GM18858 (cell line): Measurements from ENCODE around the gene PELI1.
"Not testable (repeated sequence)": the region's sequence is repeated elsewhere in the genome, so short reads cannot be mapped to it uniquely, and the experiment has no call there.

Experiments
- ATAC-seq: cut with Tn5 transposase; IDR thresholded peaks from one replicate; pipeline ENCODE4 v1.9.1; 2021; ENCODE audit not compliant: unreplicated experiment

The PELI1 gene

GRCh38 chr2:64124168-64124567 lies 20.1 kb downstream of the PELI1 start:
- no peak for ATAC-seq

- ATAC-seq, result no peak
Measured at GRCh38 chr2:64123740-64124139, 20.5 kb downstream of the PELI1 start.

GRCh38 chr2:64122358-64122757 lies 21.9 kb downstream of the PELI1 start:
- no peak for ATAC-seq

- ATAC-seq, result no peak
Measured at GRCh38 chr2:64120928-64121327, 23.3 kb downstream of the PELI1 start.

GRCh38 chr2:64120008-64120407 lies 24.2 kb downstream of the PELI1 start:
- ATAC-seq, result no peak

GRCh38 chr2:64119369-64119768 lies 24.9 kb downstream of the PELI1 start:
- ATAC-seq, result no peak

GRCh38 chr2:64115808-64116598 lies 28.2 kb downstream of the PELI1 start:
- ATAC-seq, result no peak

GRCh38 chr2:64114912-64115277 lies 29.3 kb downstream of the PELI1 start:
- ATAC-seq, result peak; percentile 13

- peak; percentile 59 for ATAC-seq
Measured at GRCh38 chr2:64114063-64114911, 29.9 kb downstream of the PELI1 start.

GRCh38 chr2:64112016-64112415 lies 32.2 kb downstream of the PELI1 start:
- no peak for ATAC-seq

- ATAC-seq, result no peak
Measured at GRCh38 chr2:64111426-64111825, 32.8 kb downstream of the PELI1 start.

- ATAC-seq, result no peak
Measured at GRCh38 chr2:64108666-64109241, 35.5 kb downstream of the PELI1 start.

- ATAC-seq, result no peak
Measured at GRCh38 chr2:64106481-64106880, 37.7 kb downstream of the PELI1 start.

GRCh38 chr2:64105670-64106461 lies 38.4 kb downstream of the PELI1 start:
- ATAC-seq, result no peak

GRCh38 chr2:64104933-64105332 lies 39.3 kb downstream of the PELI1 start:
- no peak for ATAC-seq

GRCh38 chr2:64102736-64103135 lies 41.5 kb downstream of the PELI1 start:
- ATAC-seq, result not testable (repeated sequence)

- peak; percentile 37 for ATAC-seq
Measured at GRCh38 chr2:64101141-64101591, 43.1 kb downstream of the PELI1 start.

- not testable (repeated sequence) for ATAC-seq
Measured at GRCh38 chr2:64100584-64100983, 43.6 kb downstream of the PELI1 start.

GRCh38 chr2:64094663-64095382 lies 49.4 kb downstream of the PELI1 start:
- no peak for ATAC-seq

GRCh38 chr2:64093341-64093740 lies 50.9 kb downstream of the PELI1 start:
- no peak for ATAC-seq
